C4-2B (cell line): Measurements from ENCODE around the gene C21orf91.

ENCODE experiments used
- H3K27ac ChIP-seq: fragments of 450-650 bp; 2 replicates; pipeline ENCODE4 v1.5.1; 2017
- ZFX ChIP-seq: fragments of 450-650 bp; IDR thresholded peaks from 2 replicates; pipeline ENCODE4 v1.6.1; 2017
- TF ChIP-seq, protein P1 (sequence below): fragments of 450-650 bp; conservative IDR thresholded peaks from 2 replicates; pipeline ENCODE4 v1.5.1; 2017; ENCODE audit warnings: mild to moderate bottlenecking

Gene C21orf91

DNA sequence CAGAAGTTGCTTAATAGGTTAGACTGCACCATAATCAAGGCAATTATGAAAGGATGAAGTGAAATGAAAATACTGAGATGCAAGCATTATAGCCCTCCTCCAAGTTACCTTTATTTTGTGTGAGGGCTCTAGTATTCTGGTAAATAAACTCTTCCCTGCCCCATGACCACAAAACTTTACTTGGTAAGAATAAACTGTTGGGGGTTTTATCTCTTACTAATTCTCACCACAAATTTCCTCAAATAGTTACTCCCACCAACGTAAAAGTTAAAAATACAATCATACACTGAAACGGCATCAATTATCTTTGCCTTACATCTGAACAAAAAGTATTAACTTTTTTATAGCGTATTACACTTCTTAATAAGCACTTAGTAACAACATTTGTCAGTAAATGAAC, 29.5 kb downstream of the C21orf91 start:
- H3K27ac ChIP-seq = no peak overlapping the region
- TF ChIP-seq ZFX = no peak
- TF ChIP-seq, protein P1, sequence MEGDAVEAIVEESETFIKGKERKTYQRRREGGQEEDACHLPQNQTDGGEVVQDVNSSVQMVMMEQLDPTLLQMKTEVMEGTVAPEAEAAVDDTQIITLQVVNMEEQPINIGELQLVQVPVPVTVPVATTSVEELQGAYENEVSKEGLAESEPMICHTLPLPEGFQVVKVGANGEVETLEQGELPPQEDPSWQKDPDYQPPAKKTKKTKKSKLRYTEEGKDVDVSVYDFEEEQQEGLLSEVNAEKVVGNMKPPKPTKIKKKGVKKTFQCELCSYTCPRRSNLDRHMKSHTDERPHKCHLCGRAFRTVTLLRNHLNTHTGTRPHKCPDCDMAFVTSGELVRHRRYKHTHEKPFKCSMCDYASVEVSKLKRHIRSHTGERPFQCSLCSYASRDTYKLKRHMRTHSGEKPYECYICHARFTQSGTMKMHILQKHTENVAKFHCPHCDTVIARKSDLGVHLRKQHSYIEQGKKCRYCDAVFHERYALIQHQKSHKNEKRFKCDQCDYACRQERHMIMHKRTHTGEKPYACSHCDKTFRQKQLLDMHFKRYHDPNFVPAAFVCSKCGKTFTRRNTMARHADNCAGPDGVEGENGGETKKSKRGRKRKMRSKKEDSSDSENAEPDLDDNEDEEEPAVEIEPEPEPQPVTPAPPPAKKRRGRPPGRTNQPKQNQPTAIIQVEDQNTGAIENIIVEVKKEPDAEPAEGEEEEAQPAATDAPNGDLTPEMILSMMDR = no peak

DNA sequence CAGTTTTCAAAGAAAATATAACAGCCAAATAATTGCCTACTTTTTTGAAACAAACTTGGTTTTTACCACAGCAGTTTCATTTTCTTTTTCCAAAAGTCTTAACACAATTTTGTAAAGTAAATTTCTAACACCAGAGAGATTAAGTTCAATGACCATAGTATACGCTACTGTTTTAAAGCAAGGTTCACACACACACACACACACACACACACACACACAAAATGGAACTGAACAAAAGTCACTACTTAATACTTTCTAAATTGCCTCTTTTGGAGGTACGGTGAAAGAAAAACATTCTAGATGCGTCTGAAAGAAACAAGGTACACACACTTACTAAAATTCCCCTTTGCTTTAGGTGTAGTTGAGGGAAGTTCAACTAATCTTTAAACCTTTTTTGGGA, 30.1 kb downstream of the C21orf91 start:
- no peak for TF ChIP-seq ZFX
- TF ChIP-seq, protein P1 = no peak
- H3K27ac ChIP-seq = no peak overlapping the region

DNA sequence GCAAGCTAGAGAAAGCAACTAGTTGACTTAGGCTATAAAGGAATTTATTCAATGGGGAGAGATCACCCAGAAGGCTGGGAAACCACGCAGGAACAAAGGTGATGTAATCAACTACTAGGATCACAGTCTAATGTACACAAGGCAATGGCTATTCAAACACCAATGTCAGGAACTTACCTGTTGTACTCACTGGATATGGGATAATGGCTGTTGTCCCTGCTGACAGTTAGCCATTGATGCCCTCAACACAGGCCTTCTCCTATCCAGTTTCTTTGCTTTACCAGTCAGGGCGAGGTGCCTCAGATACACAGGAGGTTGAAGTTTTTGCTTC, 32.3 kb downstream of the C21orf91 start:
- no peak for TF ChIP-seq ZFX
- TF ChIP-seq, protein P1 = no peak
- H3K27ac ChIP-seq = no peak overlapping the region

DNA sequence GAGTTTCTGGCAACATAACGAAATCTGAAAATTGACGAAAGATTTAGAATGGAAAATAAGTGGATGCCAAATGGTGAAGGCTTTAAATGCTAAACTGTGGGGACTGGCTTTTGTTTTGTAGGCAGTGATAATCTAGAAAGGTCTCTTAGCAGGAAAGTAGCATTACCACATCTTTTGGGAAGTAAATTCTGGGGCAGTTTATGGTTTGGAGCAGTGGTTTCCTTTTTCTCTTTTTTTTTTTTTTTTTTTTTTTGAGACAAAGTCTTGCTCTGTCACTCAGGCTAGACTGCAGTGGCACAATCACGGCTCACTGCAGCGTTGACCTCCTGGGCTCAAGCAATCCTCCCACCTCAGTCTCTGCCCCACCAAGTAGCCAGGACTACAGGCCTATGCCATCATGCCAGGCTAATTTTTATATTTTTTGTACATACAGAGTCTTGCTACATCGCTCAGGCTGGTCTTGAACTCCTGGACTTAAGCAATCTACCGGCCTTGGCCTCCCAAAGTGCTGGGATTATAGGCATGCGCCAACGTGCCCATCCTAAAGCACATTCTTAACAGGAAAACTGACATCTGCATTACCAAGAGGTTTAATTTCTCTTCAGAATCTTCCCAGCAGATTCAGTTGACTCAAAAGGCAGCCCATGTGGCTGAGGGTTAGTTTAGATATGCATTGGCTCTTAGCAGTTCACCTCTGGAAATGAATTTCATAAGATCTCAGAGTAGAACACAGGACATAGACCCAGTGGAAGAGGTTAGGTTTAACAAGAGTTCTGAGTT, 32.9 kb downstream of the C21orf91 start:
- no peak overlapping the region for H3K27ac ChIP-seq
- TF ChIP-seq, protein P1 = no peak
- no peak for TF ChIP-seq ZFX

DNA sequence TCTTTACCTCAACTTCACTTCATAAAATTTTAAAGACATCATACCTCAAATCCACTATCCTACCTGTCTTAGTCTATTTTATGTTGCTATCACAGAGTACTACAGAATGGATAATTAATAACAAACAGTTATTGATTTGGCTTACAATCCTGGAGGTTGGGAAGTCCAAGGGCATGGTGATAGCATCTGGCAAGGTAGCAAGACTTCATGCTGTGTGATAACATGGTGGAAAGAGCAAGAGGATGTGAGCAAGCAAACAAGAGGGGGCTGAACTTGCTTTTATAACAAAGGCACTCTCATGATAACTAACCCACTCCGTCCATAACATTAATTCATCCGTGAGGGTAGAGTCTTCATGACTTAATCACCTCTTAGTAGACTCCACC, 33.8 kb downstream of the C21orf91 start:
- TF ChIP-seq ZFX = no peak
- H3K27ac ChIP-seq = no peak overlapping the region

DNA sequence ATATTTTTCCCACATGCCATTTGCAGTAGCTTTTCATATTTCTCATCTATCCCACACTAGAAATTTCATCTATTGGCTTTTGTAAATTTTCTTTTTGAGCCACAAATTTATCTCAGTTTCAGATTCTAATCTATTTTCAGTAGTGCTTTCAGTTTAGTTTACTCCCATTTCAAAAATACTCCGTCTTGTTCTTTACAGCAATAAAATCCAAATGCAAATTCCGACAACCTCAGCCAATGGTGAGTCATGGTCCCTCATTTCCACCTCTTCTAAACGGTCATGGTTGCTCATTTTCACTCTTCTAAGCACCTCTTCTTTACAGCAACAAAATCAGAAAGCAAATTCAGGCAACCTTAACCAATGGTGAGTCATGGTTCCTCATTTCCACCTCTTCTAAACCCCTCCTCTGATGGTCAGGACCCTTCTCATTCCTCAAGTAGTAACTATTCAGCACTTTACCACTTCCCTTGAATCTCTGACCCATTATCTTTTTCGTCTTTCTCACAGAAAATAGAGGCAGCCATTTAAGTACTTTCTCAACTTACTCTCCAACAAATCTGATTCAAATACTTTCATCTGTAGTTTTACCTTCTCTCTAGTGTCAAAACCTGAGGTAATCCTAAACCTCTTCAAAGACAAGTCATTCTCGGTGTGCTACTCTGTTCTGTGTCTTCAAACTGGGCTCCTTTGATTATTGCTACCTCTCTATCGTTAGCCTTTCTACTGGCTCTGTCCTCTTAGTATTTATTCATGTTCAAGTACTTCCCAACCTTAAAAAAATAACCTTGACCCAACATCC, 34.4 kb downstream of the C21orf91 start:
- no peak overlapping the region for H3K27ac ChIP-seq

DNA sequence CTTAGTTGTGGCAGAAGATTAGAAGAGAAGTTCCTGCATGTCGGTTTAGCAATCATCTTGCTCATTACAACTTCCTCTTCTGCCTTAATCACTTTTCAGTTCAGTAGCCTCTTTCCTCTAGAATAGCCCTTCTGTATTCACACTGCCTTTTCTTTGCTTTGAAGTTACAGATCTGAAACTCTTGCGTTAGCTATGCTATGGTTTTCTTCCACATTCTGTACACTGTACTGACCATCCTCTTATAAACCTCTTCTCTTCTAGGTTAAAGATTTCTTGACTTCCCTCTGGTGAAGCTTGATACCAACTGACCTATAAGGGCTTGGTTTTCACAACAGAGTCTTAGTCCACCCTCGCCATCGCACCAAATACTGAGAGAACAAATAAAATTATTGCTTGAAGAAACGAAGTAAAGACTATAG, 35.0 kb downstream of the C21orf91 start:
- TF ChIP-seq, protein P1 = no peak
- TF ChIP-seq ZFX = no peak
- H3K27ac ChIP-seq = no peak overlapping the region

More for the DNA sequence above, 34.4 kb downstream of the C21orf91 start:
- TF ChIP-seq ZFX = no peak
- TF ChIP-seq, protein P1 = no peak
